GM19438 (cell line): ENCODE results near the gene FCHO2.
"Not testable (repeated sequence)": the region's sequence is repeated elsewhere in the genome, so short reads cannot be mapped to it uniquely, and the experiment has no call there.

Experiments
- ATAC-seq: cut with Tn5 transposase; IDR thresholded peaks from one replicate; pipeline ENCODE4 v1.9.1; 2021; ENCODE audit warnings: low read depth; ENCODE audit not compliant: unreplicated experiment

FCHO2 gene

GRCh38 chr5:72955768-72956323 is at the start of gene FCHO2:
TSS of gene FCHO2 (plus strand) at chr5:72956041. CDS start at chr5:72956097, 56 bp downstream.
- ATAC-seq: peak; percentile 94

- no peak for ATAC-seq
Observed at GRCh38 chr5:72906806-72907205, 49.0 kb upstream of the FCHO2 start.

- ATAC-seq: no peak
Observed at GRCh38 chr5:72908664-72909063, 47.2 kb upstream of the FCHO2 start.

GRCh38 chr5:72917371-72917776 is 38.5 kb upstream of the FCHO2 start:
- no peak for ATAC-seq

- ATAC-seq: no peak
Observed at GRCh38 chr5:72920690-72921502, 34.9 kb upstream of the FCHO2 start.

GRCh38 chr5:72921886-72922285 is 34.0 kb upstream of the FCHO2 start:
- ATAC-seq: no peak

- ATAC-seq: no peak
Observed at GRCh38 chr5:72922422-72922821, 33.4 kb upstream of the FCHO2 start.

- no peak for ATAC-seq
Observed at GRCh38 chr5:72925336-72926010, 30.4 kb upstream of the FCHO2 start.

- not testable (repeated sequence) for ATAC-seq
Observed at GRCh38 chr5:72932686-72933085, 23.2 kb upstream of the FCHO2 start.

- not testable (repeated sequence) for ATAC-seq
Observed at GRCh38 chr5:72934953-72935725, 20.7 kb upstream of the FCHO2 start.

- no peak for ATAC-seq
Observed at GRCh38 chr5:72936893-72937292, 18.9 kb upstream of the FCHO2 start.

- ATAC-seq: no peak
Observed at GRCh38 chr5:72937517-72938061, 18.3 kb upstream of the FCHO2 start.

GRCh38 chr5:72938206-72938605 is 17.6 kb upstream of the FCHO2 start:
- ATAC-seq: no peak

GRCh38 chr5:72940082-72940481 is 15.8 kb upstream of the FCHO2 start:
- ATAC-seq: no peak

- no peak for ATAC-seq
Observed at GRCh38 chr5:72943307-72943706, 12.5 kb upstream of the FCHO2 start.

GRCh38 chr5:72947498-72947897 is 8.3 kb upstream of the FCHO2 start:
- ATAC-seq: no peak

- ATAC-seq: no peak
Observed at GRCh38 chr5:72949481-72949880, 6.4 kb upstream of the FCHO2 start.

- no peak for ATAC-seq
Observed at GRCh38 chr5:72951671-72952468, 4.0 kb upstream of the FCHO2 start.

GRCh38 chr5:72954389-72954788 is 1.5 kb upstream of the FCHO2 start:
- ATAC-seq: no peak
